ENCODE data around the gene ZNF282.

ZNF282 gene

GRCh38 chr7:149209518-149210269 lies 14.3 kb downstream of the ZNF282 start:
- Histone ChIP-seq H3K27ac (no peak overlapping the region), H3K27me3 (no peaks in the 10 kb centered on the region), H3K9me3 (no peaks in the 10 kb centered on the region), H3K36me3 (peaks cover 86 to 99% (median 88%) of the 10 kb centered on the region in 3 donors), H3K4me1 (no peaks in the 10 kb centered on the region), H3K4me3 (no peak overlapping the region)
- intact Hi-C loops (cut with DNase I; ENCODE audit: low total_unique reads) = no loop called here
- DNase-seq = no peak
- peak; percentile 8 to 11 for TF ChIP-seq CTCF (IDR thresholded peaks at IDR 0.05)

GRCh38 chr7:149210551-149210950 lies 15.2 kb downstream of the ZNF282 start:
- H3K9me3 ChIP-seq = no peaks in the 10 kb centered on the region
- intact Hi-C loops (cut with DNase I; ENCODE audit: low total_unique reads) = no loop called here
- H3K36me3 ChIP-seq = peaks cover 93 to 100% (median 96%) of the 10 kb centered on the region in 3 donors
- no peak for TF ChIP-seq CTCF (IDR thresholded peaks at IDR 0.05)
- no peaks in the 10 kb centered on the region for H3K27me3 ChIP-seq
- H3K4me1 ChIP-seq = no peaks in the 10 kb centered on the region
- no peak overlapping the region for H3K4me3 ChIP-seq
- H3K27ac ChIP-seq = no peak overlapping the region
- no peak for DNase-seq

GRCh38 chr7:149214020-149214720 lies 18.8 kb downstream of the ZNF282 start:
- Histone ChIP-seq H3K27me3 (no peaks in the 10 kb centered on the region), H3K27ac (no peak overlapping the region), H3K4me1 (no peaks in the 10 kb centered on the region), H3K36me3 (peaks cover 91 to 100% (median 100%) of the 10 kb centered on the region in 3 donors), H3K4me3 (no peak overlapping the region), H3K9me3 (no peaks in the 10 kb centered on the region)
- TF ChIP-seq CTCF (IDR thresholded peaks at IDR 0.05) = no peak
- intact Hi-C loops (cut with DNase I; ENCODE audit: low total_unique reads) = no loop called here
- no peak for DNase-seq

GRCh38 chr7:149216402-149216801 lies 21.1 kb downstream of the ZNF282 start:
- Histone ChIP-seq H3K4me1 (no peaks in the 10 kb centered on the region), H3K27ac (no peak overlapping the region), H3K9me3 (no peaks in the 10 kb centered on the region), H3K4me3 (no peak overlapping the region), H3K36me3 (peaks cover 84 to 100% (median 100%) of the 10 kb centered on the region in 3 donors), H3K27me3 (no peaks in the 10 kb centered on the region)
- intact Hi-C loops (cut with DNase I; ENCODE audit: low total_unique reads) = no loop called here
- no peak for DNase-seq
- no peak for TF ChIP-seq CTCF (IDR thresholded peaks at IDR 0.05)

- Histone ChIP-seq H3K4me1 (no peaks in the 10 kb centered on the region), H3K27me3 (no peaks in the 10 kb centered on the region), H3K36me3 (peaks cover 76 to 100% (median 98%) of the 10 kb centered on the region in 3 donors), H3K4me3 (no peak overlapping the region), H3K9me3 (no peaks in the 10 kb centered on the region), H3K27ac (no peak overlapping the region)
- intact Hi-C loops (cut with DNase I; ENCODE audit: low total_unique reads) = no loop called here
- DNase-seq = no peak
- TF ChIP-seq CTCF (IDR thresholded peaks at IDR 0.05) = no peak
These were observed 22.2 kb downstream of the ZNF282 start for GRCh38 chr7:149217570-149217969.

All from tibial artery (tissue), 4 donors.